IPS-18a (cell line): ENCODE results near the gene CACNA1D.
"Not testable (repeated sequence)": the region's sequence is repeated elsewhere in the genome, so short reads cannot be mapped to it uniquely, and the experiment has no call there.

Experiments
- H3K27ac ChIP-seq: one replicate; pipeline ENCODE4 v1.5.1; 2013; ENCODE audit warnings: low read length
- H3K27me3 ChIP-seq: one replicate; pipeline ENCODE4 v1.6.1; 2013; ENCODE audit warnings: mild to moderate bottlenecking, low read length; ENCODE audit not compliant: control insufficient read depth, insufficient read depth
- H3K36me3 ChIP-seq: one replicate; pipeline ENCODE4 v1.6.1; 2013; ENCODE audit warnings: low read depth, low read length; ENCODE audit not compliant: control insufficient read depth
- H3K4me1 ChIP-seq: one replicate; pipeline ENCODE4 v1.6.1; 2013; ENCODE audit warnings: low read depth, low read length; ENCODE audit not compliant: control insufficient read depth
- H3K4me3 ChIP-seq: one replicate; pipeline ENCODE4 v1.5.1; 2013; ENCODE audit warnings: low read length
- H3K9ac ChIP-seq: one replicate; pipeline ENCODE4 v1.6.1; 2013; ENCODE audit warnings: mild to moderate bottlenecking, low read length, moderate library complexity
- H3K9me3 ChIP-seq: one replicate; pipeline ENCODE4 v1.6.1; 2013; ENCODE audit warnings: low read depth, low read length; ENCODE audit not compliant: control insufficient read depth

Gene CACNA1D

GRCh38 chr3:53624061-53624857 is 129.8 kb downstream of the CACNA1D start:
- peaks cover 5% of the 10 kb centered on the region for H3K4me1 ChIP-seq
- H3K27ac ChIP-seq: no peak overlapping the region
- no peaks in the 10 kb centered on the region for H3K9me3 ChIP-seq
- H3K4me3 ChIP-seq: no peak overlapping the region
- H3K36me3 ChIP-seq: no peaks in the 10 kb centered on the region
- no peaks in the 10 kb centered on the region for H3K27me3 ChIP-seq
- H3K9ac ChIP-seq: no peak overlapping the region

GRCh38 chr3:53626876-53627275 is 132.5 kb downstream of the CACNA1D start:
- no peak overlapping the region for H3K9ac ChIP-seq
- H3K36me3 ChIP-seq: no peaks in the 10 kb centered on the region
- H3K27ac ChIP-seq: no peak overlapping the region
- H3K9me3 ChIP-seq: no peaks in the 10 kb centered on the region
- H3K4me1 ChIP-seq: peaks cover 5% of the 10 kb centered on the region
- no peaks in the 10 kb centered on the region for H3K27me3 ChIP-seq
- H3K4me3 ChIP-seq: no peak overlapping the region

GRCh38 chr3:53628536-53629401 is 134.4 kb downstream of the CACNA1D start:
- Histone ChIP-seq H3K27ac (no peak overlapping the region), H3K4me3 (no peak overlapping the region), H3K9ac (no peak overlapping the region), H3K4me1 (peaks cover 5% of the 10 kb centered on the region), H3K27me3 (no peaks in the 10 kb centered on the region), H3K36me3 (no peaks in the 10 kb centered on the region), H3K9me3 (no peaks in the 10 kb centered on the region)

- H3K9ac ChIP-seq: no peak overlapping the region
- H3K36me3 ChIP-seq: no peaks in the 10 kb centered on the region
- H3K27ac ChIP-seq: no peak overlapping the region
- peaks cover 2% of the 10 kb centered on the region for H3K4me1 ChIP-seq
- no peaks in the 10 kb centered on the region for H3K27me3 ChIP-seq
- H3K9me3 ChIP-seq: no peaks in the 10 kb centered on the region
- H3K4me3 ChIP-seq: no peak overlapping the region
Measured at GRCh38 chr3:53629402-53629723, 135.0 kb downstream of the CACNA1D start.

- no peaks in the 10 kb centered on the region for H3K4me1 ChIP-seq
- no peak overlapping the region for H3K27ac ChIP-seq
- no peak overlapping the region for H3K4me3 ChIP-seq
- no peaks in the 10 kb centered on the region for H3K27me3 ChIP-seq
- no peaks in the 10 kb centered on the region for H3K36me3 ChIP-seq
- H3K9ac ChIP-seq: no peak overlapping the region
- no peaks in the 10 kb centered on the region for H3K9me3 ChIP-seq
Measured at GRCh38 chr3:53630547-53630946, 136.1 kb downstream of the CACNA1D start.

- H3K27me3 ChIP-seq: no peaks in the 10 kb centered on the region
- H3K36me3 ChIP-seq: no peaks in the 10 kb centered on the region
- H3K4me1 ChIP-seq: no peaks in the 10 kb centered on the region
- H3K9me3 ChIP-seq: no peaks in the 10 kb centered on the region
- no peak overlapping the region for H3K4me3 ChIP-seq
- no peak overlapping the region for H3K9ac ChIP-seq
- no peak overlapping the region for H3K27ac ChIP-seq
Measured at GRCh38 chr3:53633197-53633787, 138.9 kb downstream of the CACNA1D start.

GRCh38 chr3:53635041-53635440 is 140.6 kb downstream of the CACNA1D start:
- Histone ChIP-seq H3K27me3 (no peaks in the 10 kb centered on the region), H3K9me3 (no peaks in the 10 kb centered on the region), H3K4me3 (no peak overlapping the region), H3K27ac (no peak overlapping the region), H3K36me3 (no peaks in the 10 kb centered on the region), H3K9ac (no peak overlapping the region), H3K4me1 (no peaks in the 10 kb centered on the region)

GRCh38 chr3:53638806-53639205 is 144.4 kb downstream of the CACNA1D start:
- not testable (repeated sequence) for H3K9me3 ChIP-seq, H3K4me3 ChIP-seq, H3K27me3 ChIP-seq, H3K27ac ChIP-seq, H3K36me3 ChIP-seq, H3K4me1 ChIP-seq, H3K9ac ChIP-seq

- no peak overlapping the region for H3K4me3 ChIP-seq
Measured at GRCh38 chr3:53641397-53641796, 147.0 kb downstream of the CACNA1D start.

GRCh38 chr3:53642211-53642610 is 147.8 kb downstream of the CACNA1D start:
- Histone ChIP-seq H3K36me3 (no peaks in the 10 kb centered on the region), H3K9me3 (no peaks in the 10 kb centered on the region), H3K4me3 (no peak overlapping the region), H3K9ac (no peak overlapping the region), H3K27ac (no peak overlapping the region), H3K4me1 (no peaks in the 10 kb centered on the region), H3K27me3 (no peaks in the 10 kb centered on the region)

More at GRCh38 chr3:53641397-53641796, 147.0 kb downstream of the CACNA1D start:
- Histone ChIP-seq H3K9me3 (no peaks in the 10 kb centered on the region), H3K27me3 (no peaks in the 10 kb centered on the region), H3K4me1 (no peaks in the 10 kb centered on the region), H3K27ac (no peak overlapping the region), H3K36me3 (no peaks in the 10 kb centered on the region), H3K9ac (no peak overlapping the region)

GRCh38 chr3:53643757-53644156 is 149.3 kb downstream of the CACNA1D start:
- Histone ChIP-seq H3K9me3 (no peaks in the 10 kb centered on the region), H3K4me1 (no peaks in the 10 kb centered on the region), H3K36me3 (no peaks in the 10 kb centered on the region), H3K27ac (no peak overlapping the region), H3K27me3 (no peaks in the 10 kb centered on the region), H3K4me3 (no peak overlapping the region), H3K9ac (no peak overlapping the region)
